ENCODE measurements around the gene KBTBD2.
"Not testable (repeated sequence)": the region's sequence is repeated elsewhere in the genome, so short reads cannot be mapped to it uniquely, and the experiment has no call there.

Gene KBTBD2

GRCh38 chr7:32891043-32891799 lies at the start of gene KBTBD2:
Gene KBTBD2, minus strand, starts transcription at chr7:32891760. Its CDS starts 12,156 bp downstream, at chr7:32879604.
- DNase-seq, result peak; percentile 90

GRCh38 chr7:32941181-32941580 lies 49.6 kb upstream of the KBTBD2 start:
- DNase-seq, result peak; percentile 22

GRCh38 chr7:32937344-32938174 lies 46.0 kb upstream of the KBTBD2 start:
- peak; percentile 64 for DNase-seq

- no peak for DNase-seq
Observed at GRCh38 chr7:32936689-32937088, 45.1 kb upstream of the KBTBD2 start.

GRCh38 chr7:32935558-32935957 lies 44.0 kb upstream of the KBTBD2 start:
- no peak for DNase-seq

GRCh38 chr7:32930378-32930777 lies 38.8 kb upstream of the KBTBD2 start:
- DNase-seq, result no peak

- no peak for DNase-seq
Observed at GRCh38 chr7:32929430-32930143, 38.0 kb upstream of the KBTBD2 start.

GRCh38 chr7:32928785-32929298 lies 37.3 kb upstream of the KBTBD2 start:
- DNase-seq, result no peak

- no peak for DNase-seq
Observed at GRCh38 chr7:32921896-32922295, 30.3 kb upstream of the KBTBD2 start.

- not testable (repeated sequence) for DNase-seq
Observed at GRCh38 chr7:32916994-32917393, 25.4 kb upstream of the KBTBD2 start.

- DNase-seq, result no peak
Observed at GRCh38 chr7:32916006-32916405, 24.4 kb upstream of the KBTBD2 start.

GRCh38 chr7:32915041-32915536 lies 23.5 kb upstream of the KBTBD2 start:
- no peak for DNase-seq

- no peak for DNase-seq
Observed at GRCh38 chr7:32914184-32914583, 22.6 kb upstream of the KBTBD2 start.

- no peak for DNase-seq
Observed at GRCh38 chr7:32910195-32910594, 18.6 kb upstream of the KBTBD2 start.

- DNase-seq, result no peak
Observed at GRCh38 chr7:32905175-32905662, 13.7 kb upstream of the KBTBD2 start.

GRCh38 chr7:32901629-32902028 lies 10.1 kb upstream of the KBTBD2 start:
- DNase-seq, result no peak

GRCh38 chr7:32900433-32900995 lies 9.0 kb upstream of the KBTBD2 start:
- no peak for DNase-seq

- DNase-seq, result not testable (repeated sequence)
Observed at GRCh38 chr7:32897376-32897775, 5.8 kb upstream of the KBTBD2 start.

- DNase-seq, result no peak
Observed at GRCh38 chr7:32896564-32897347, 5.2 kb upstream of the KBTBD2 start.

- DNase-seq, result no peak
Observed at GRCh38 chr7:32894171-32894570, 2.6 kb upstream of the KBTBD2 start.

- DNase-seq, result no peak
Observed at GRCh38 chr7:32893722-32894121, 2.2 kb upstream of the KBTBD2 start.

GRCh38 chr7:32893207-32893524 lies 1.6 kb upstream of the KBTBD2 start:
- no peak for DNase-seq
